HL-60 (cell line): Measurements from ENCODE around the gene SAMSN1.

Source experiments
- CTCF ChIP-seq: IDR thresholded peaks from one replicate; pipeline ENCODE4 v1.5.1; 2011; ENCODE audit warnings: low read length, control low read depth, inconsistent platforms; ENCODE audit not compliant: insufficient read depth
- GABPA ChIP-seq: IDR thresholded peaks from 2 replicates; pipeline ENCODE4 v1.6.1; 2012; ENCODE audit warnings: low read depth
- POLR2AphosphoS5 ChIP-seq: IDR thresholded peaks from 2 replicates; pipeline ENCODE4 v1.6.1; 2012; ENCODE audit warnings: low read depth
- REST ChIP-seq: IDR thresholded peaks from 2 replicates; pipeline ENCODE4 v1.6.1; 2012; ENCODE audit warnings: low read depth; ENCODE audit not compliant: insufficient replicate concordance
- SPI1 ChIP-seq: IDR thresholded peaks from 2 replicates; pipeline ENCODE4 v1.6.1; 2012; ENCODE audit warnings: low read depth, mild to moderate bottlenecking, borderline replicate concordance

- no peak for TF ChIP-seq CTCF
- TF ChIP-seq POLR2AphosphoS5 = no peak
- TF ChIP-seq REST = no peak
- TF ChIP-seq GABPA = no peak
- TF ChIP-seq SPI1 = no peak
Measured at GRCh38 chr21:14492931-14493330, 53.2 kb downstream of the SAMSN1 start.
